H9 (cell line): ENCODE measurements around the gene GJB2. TPM values are rescaled to one million over a fixed set of nuclear protein-coding genes. Genes with fewer than 3 reads are reported as not detected.

Experiments used
- DNase-seq: peaks from one replicate; pipeline ENCODE4 v3.0.0-alpha.2; 2017
- H2AFZ ChIP-seq: one replicate; pipeline ENCODE4 v1.6.1; 2013; ENCODE audit warnings: mild to moderate bottlenecking, low read length, control low read depth, moderate library complexity
- H2AK5ac ChIP-seq: 2 replicates; pipeline ENCODE4 v1.6.1; 2013; ENCODE audit warnings: low read length, control low read depth, mixed read lengths; ENCODE audit not compliant: insufficient read length
- H2BK120ac ChIP-seq: one replicate; pipeline ENCODE4 v1.6.1; 2013; ENCODE audit warnings: low read depth, mild to moderate bottlenecking, low read length, control low read depth, inconsistent platforms; ENCODE audit not compliant: poor library complexity, severe bottlenecking
- H2BK12ac ChIP-seq: 2 replicates; pipeline ENCODE4 v1.6.1; 2013; ENCODE audit warnings: low read length, control low read depth, mixed read lengths, low read depth; ENCODE audit not compliant: insufficient read length
- H2BK15ac ChIP-seq: 2 replicates; pipeline ENCODE4 v1.6.1; 2013; ENCODE audit warnings: low read depth, low read length, control low read depth
- H2BK20ac ChIP-seq: one replicate; pipeline ENCODE4 v1.6.1; 2013; ENCODE audit warnings: low read depth, mild to moderate bottlenecking, low read length, control low read depth, inconsistent platforms; ENCODE audit not compliant: poor library complexity, severe bottlenecking
- H2BK5ac ChIP-seq: 2 replicates; pipeline ENCODE4 v1.6.1; 2013; ENCODE audit warnings: low read length, control low read depth, mixed read lengths; ENCODE audit not compliant: insufficient read length
- H3K14ac ChIP-seq: 2 replicates; pipeline ENCODE4 v1.6.1; 2013; ENCODE audit warnings: low read length, control low read depth; ENCODE audit not compliant: insufficient read depth
- H3K18ac ChIP-seq: 2 replicates; pipeline ENCODE4 v1.6.1; 2013; ENCODE audit warnings: low read depth, mild to moderate bottlenecking, mixed read lengths, low read length, control low read depth; ENCODE audit not compliant: insufficient read length
- H3K23ac ChIP-seq: 2 replicates; pipeline ENCODE4 v1.6.1; 2013; ENCODE audit warnings: low read length, control low read depth, mixed read lengths, low read depth; ENCODE audit not compliant: insufficient read length
- H3K23me2 ChIP-seq: 2 replicates; pipeline ENCODE4 v1.6.1; 2013; ENCODE audit warnings: low read depth, mild to moderate bottlenecking, mixed read lengths, low read length, control low read depth; ENCODE audit not compliant: insufficient read length, poor library complexity, severe bottlenecking
- H3K27ac ChIP-seq: 2 replicates; pipeline ENCODE4 v1.5.1; 2013; ENCODE audit warnings: low read length, control low read depth, mixed read lengths, low read depth; ENCODE audit not compliant: insufficient read length
- H3K27me3 ChIP-seq: 2 replicates; pipeline ENCODE4 v1.6.1; 2013; ENCODE audit warnings: low read length, control low read depth, inconsistent platforms; ENCODE audit not compliant: insufficient read depth
- H3K4ac ChIP-seq: 2 replicates; pipeline ENCODE4 v1.6.1; 2013; ENCODE audit warnings: low read depth, mild to moderate bottlenecking, control low read depth, inconsistent platforms, low read length, moderate library complexity
- H3K4me1 ChIP-seq: 2 replicates; pipeline ENCODE4 v1.6.1; 2013; ENCODE audit warnings: low read length, control low read depth, inconsistent platforms; ENCODE audit not compliant: insufficient read depth
- H3K4me2 ChIP-seq: 2 replicates; pipeline ENCODE4 v1.6.1; 2013; ENCODE audit warnings: low read length, control low read depth, mixed read lengths; ENCODE audit not compliant: insufficient read length, insufficient read depth
- H3K56ac ChIP-seq: 2 replicates; pipeline ENCODE4 v1.6.1; 2013; ENCODE audit warnings: low read depth, mild to moderate bottlenecking, mixed read lengths, low read length, control low read depth; ENCODE audit not compliant: insufficient read length
- H3K79me1 ChIP-seq: 2 replicates; pipeline ENCODE4 v1.6.1; 2013; ENCODE audit warnings: low read depth, mild to moderate bottlenecking, moderate library complexity, low read length, control low read depth, inconsistent platforms; ENCODE audit not compliant: insufficient read depth, poor library complexity, severe bottlenecking
- H3K79me2 ChIP-seq: 2 replicates; pipeline ENCODE4 v1.6.1; 2013; ENCODE audit warnings: low read length, control low read depth, inconsistent platforms; ENCODE audit not compliant: insufficient read depth
- H3K9ac ChIP-seq: 2 replicates; pipeline ENCODE4 v1.6.1; 2013; ENCODE audit warnings: low read length, control low read depth, mixed read lengths; ENCODE audit not compliant: insufficient read length; ENCODE audit errors: extremely low read depth
- H3K9me3 ChIP-seq: one replicate; pipeline ENCODE4 v1.6.1; 2013; ENCODE audit warnings: low read depth, low read length, inconsistent platforms; ENCODE audit not compliant: control insufficient read depth
- H3T11ph ChIP-seq: one replicate; pipeline ENCODE4 v1.6.1; 2013; ENCODE audit warnings: mild to moderate bottlenecking, low read length, control low read depth, inconsistent platforms
- H4K20me1 ChIP-seq: one replicate; pipeline ENCODE4 v1.6.1; 2013; ENCODE audit not compliant: control insufficient read depth, insufficient read length, insufficient read depth
- H4K5ac ChIP-seq: 2 replicates; pipeline ENCODE4 v1.6.1; 2013; ENCODE audit warnings: low read depth, mild to moderate bottlenecking, mixed read lengths, low read length, control low read depth; ENCODE audit not compliant: insufficient read length
- H4K8ac ChIP-seq: replicated peaks from 2 replicates; pipeline ENCODE4 v1.6.1; 2013; ENCODE audit warnings: low read length, control low read depth, mixed read lengths, low read depth; ENCODE audit not compliant: insufficient read length
- H4K91ac ChIP-seq: 2 replicates; pipeline ENCODE4 v1.6.1; 2013; ENCODE audit warnings: low read depth, mild to moderate bottlenecking, moderate library complexity, mixed read lengths, low read length, control low read depth; ENCODE audit not compliant: insufficient read length
- H3K27ac Mint-ChIP-seq, 3 experiments: 2 replicates in 2 of 3; 3 replicates in 1 of 3; pipeline ENCODE4 v1.8.0; 2020 to 2021; ENCODE audit warnings: mixed read lengths in 3 of 3, mild to moderate bottlenecking in 1 of 3, moderate library complexity in 1 of 3
- H3K27me3 Mint-ChIP-seq: 2 replicates; pipeline ENCODE4 v1.8.0; 2021; ENCODE audit warnings: low read depth, mild to moderate bottlenecking, moderate library complexity, mixed read lengths
- H3K36me3 Mint-ChIP-seq, 3 experiments: 2 replicates in 2 of 3; 3 replicates in 1 of 3; pipeline ENCODE4 v1.8.0; 2020 to 2021; ENCODE audit warnings: low read depth in 3 of 3, mixed read lengths in 3 of 3; ENCODE audit not compliant: insufficient read depth in 1 of 3
- H3K4me1 Mint-ChIP-seq, 2 experiments: 2 replicates each; pipeline ENCODE4 v1.8.0; 2020; ENCODE audit warnings: mixed read lengths in 2 of 2
- H3K4me3 Mint-ChIP-seq, 2 experiments: 2 replicates in 1 of 2; 3 replicates in 1 of 2; pipeline ENCODE4 v1.8.0; 2020 to 2021; ENCODE audit warnings: mild to moderate bottlenecking in 2 of 2, mixed read lengths in 2 of 2, moderate library complexity in 1 of 2
- H3K9me3 Mint-ChIP-seq, 2 experiments: 2 replicates in 1 of 2; 3 replicates in 1 of 2; pipeline ENCODE4 v1.8.0; 2020; ENCODE audit warnings: mild to moderate bottlenecking in 2 of 2, mixed read lengths in 2 of 2, moderate library complexity in 1 of 2
- CTCF ChIP-seq: fragments of 200-600 bp; sonication (generic); conservative IDR thresholded peaks from 3 replicates; pipeline ENCODE4 v1.8.0; 2021; ENCODE audit warnings: antibody characterized with exemption, mild to moderate bottlenecking
- WGBS: extraction: QIAGEN DNeasy Blood & Tissue Kit; methylation state at CpG from one replicate; pipeline ENCODE4 v1.1.7; 2013; ENCODE audit warnings: missing lambda C conversion rate, low lambda C conversion rate, mixed read lengths; ENCODE audit not compliant: insufficient read length; ENCODE audit errors: extremely low coverage; 5-methylcytosine and 5-hydroxymethylcytosine counted together
- total RNA-seq: library from RNA; stranded (reverse); gene quantifications from 2 replicates; pipeline ENCODE4 v1.2.1, GENCODE V29; 2021

The GJB2 gene
- total RNA-seq, 1 experiment from 2014 or later, result 0.28 TPM

- WGBS, result no CpG with 5 or more reads among the region's 1 CpG
Measured at GRCh38 chr13:20171364-20171763, 21.4 kb downstream of the GJB2 start.

More at GRCh38 chr13:20171364-20171763, 21.4 kb downstream of the GJB2 start:
- Histone ChIP-seq H4K5ac (no peak overlapping the region), H3T11ph (no peak overlapping the region), H3K79me1 (no peaks in the 10 kb centered on the region), H3K79me2 (no peaks in the 10 kb centered on the region), H3K27me3 (no peaks in the 10 kb centered on the region), H4K8ac (no peak overlapping the region), H2BK20ac (no peak overlapping the region), H3K18ac (no peak overlapping the region), H3K23me2 (no peaks in the 10 kb centered on the region), H3K4ac (no peak overlapping the region), H2AFZ (no peak overlapping the region), H2BK12ac (no peak overlapping the region), H2BK15ac (no peak overlapping the region), H3K4me1 (no peaks in the 10 kb centered on the region), H2BK120ac (no peak overlapping the region), H3K14ac (no peak overlapping the region), H3K9me3 (no peaks in the 10 kb centered on the region), H2AK5ac (no peak overlapping the region), H4K91ac (no peak overlapping the region), H3K23ac (no peak overlapping the region), H2BK5ac (no peak overlapping the region), H3K9ac (no peak overlapping the region), H3K4me2 (no peak overlapping the region), H3K56ac (no peak overlapping the region), H4K20me1 (no peaks in the 10 kb centered on the region), H3K27ac (no peak overlapping the region)
- no peak for TF ChIP-seq CTCF
- Mint-ChIP-seq H3K4me3 (no peak overlapping the region), H3K27ac (no peak overlapping the region), H3K9me3 (no peaks in the 10 kb centered on the region), H3K36me3 (no peaks in the 10 kb centered on the region), H3K27me3 (peaks cover 28% of the 10 kb centered on the region), H3K4me1 (peaks cover 6 to 9% of the 10 kb centered on the region in 2 experiments)
- DNase-seq, result no peak
